D721Med (cell line): ENCODE results near the gene DNAJC15.
"Not testable (repeated sequence)": the region's sequence is repeated elsewhere in the genome, so short reads cannot be mapped to it uniquely, and the experiment has no call there.

Source experiments
- DNase-seq: peaks from one replicate; pipeline ENCODE4 v3.0.0; 2011; ENCODE audit warnings: low spot score; ENCODE audit not compliant: insufficient read length
- FAIRE-seq: peaks from 2 replicates; lab custom pipeline; 2011; peaks lifted over from hg19 to GRCh38; lab: Jason Lieb, UNC
- CTCF ChIP-seq: IDR thresholded peaks from 2 replicates; pipeline ENCODE4 v1.5.1; 2012; ENCODE audit warnings: mild to moderate bottlenecking, control low read depth; ENCODE audit not compliant: insufficient read depth; ENCODE audit errors: missing control alignments

The DNAJC15 gene

DNA sequence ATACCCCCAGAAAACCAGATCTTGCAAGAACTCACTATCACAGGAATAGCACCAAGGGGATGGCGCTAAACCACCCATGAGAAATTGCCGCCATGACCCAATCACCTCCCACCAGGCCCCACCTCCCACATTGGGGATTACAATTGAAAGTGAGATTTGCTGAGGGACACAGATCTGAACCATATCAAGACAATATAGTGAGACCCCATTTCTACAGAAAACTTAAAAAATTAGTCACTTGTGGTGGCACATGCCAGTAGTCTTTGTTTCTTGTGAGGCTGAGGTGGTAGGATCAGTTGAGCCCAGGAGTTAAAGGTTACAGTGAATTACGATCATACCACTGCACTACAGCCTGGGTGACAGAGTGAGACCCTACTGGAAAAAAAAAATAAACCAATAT, 9.7 kb downstream of the DNAJC15 start:
- no peak for DNase-seq
- no peak for FAIRE-seq
- TF ChIP-seq CTCF, result no peak

GRCh38 chr13:43036351-43037250, 13.2 kb downstream of the DNAJC15 start:
- TF ChIP-seq CTCF, result no peak
- FAIRE-seq, result no peak
- no peak for DNase-seq

DNA sequence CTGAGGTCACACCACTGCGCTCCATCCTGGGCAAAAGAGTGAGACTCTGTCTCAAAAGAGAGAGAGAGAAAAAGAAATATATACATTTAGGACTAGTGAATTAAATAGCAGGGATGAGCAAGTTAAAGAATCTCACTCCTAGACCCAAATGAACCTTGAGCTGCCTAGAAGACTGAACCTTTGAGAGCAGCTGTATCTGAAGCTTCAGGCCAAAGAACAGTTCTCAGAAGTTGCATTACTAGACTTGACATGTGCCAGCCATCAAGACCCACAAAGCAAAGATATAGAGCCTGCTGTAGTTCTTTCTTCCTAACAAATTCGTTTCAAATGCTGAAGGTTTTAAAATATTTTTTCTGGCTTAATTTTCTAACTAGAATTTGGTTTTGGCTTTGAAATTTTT, 16.6 kb downstream of the DNAJC15 start:
- DNase-seq (no peak), FAIRE-seq (no peak)
- TF ChIP-seq CTCF, result no peak

- FAIRE-seq, DNase-seq: not testable (repeated sequence)
Measured at GRCh38 chr13:43040581-43041368, 17.4 kb downstream of the DNAJC15 start.

DNA sequence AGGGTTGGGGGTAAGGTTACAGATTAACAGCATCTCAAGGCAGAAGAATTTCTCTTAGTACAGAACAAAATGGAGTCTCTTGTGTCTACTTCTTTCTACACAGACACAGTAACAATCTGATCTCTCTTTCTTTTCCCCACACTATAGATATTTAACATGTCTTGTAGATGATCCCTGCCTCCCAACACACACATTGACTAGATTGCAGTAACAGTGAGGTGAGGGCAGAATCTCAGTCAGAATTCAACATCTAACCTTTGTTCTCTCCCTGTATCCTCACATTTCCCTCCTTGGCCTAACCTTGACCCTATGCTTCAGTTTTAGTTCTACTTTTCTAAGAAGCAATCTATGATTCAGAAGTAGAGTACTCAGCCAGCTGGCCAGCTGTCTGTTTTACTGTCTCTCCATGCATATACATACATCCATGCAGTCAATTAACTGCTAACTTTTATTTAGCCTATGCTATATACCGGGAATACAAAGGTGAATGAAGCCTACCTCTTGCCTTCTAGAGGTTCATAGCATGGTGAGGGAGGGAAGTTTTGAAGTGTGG, 18.1 kb downstream of the DNAJC15 start:
- DNase-seq, result no peak
- TF ChIP-seq CTCF, result no peak
- FAIRE-seq, result no peak

- no peak for DNase-seq
- TF ChIP-seq CTCF, result no peak
- no peak for FAIRE-seq
Measured at GRCh38 chr13:43042410-43042921, 19.1 kb downstream of the DNAJC15 start.

GRCh38 chr13:43044720-43045301, 21.4 kb downstream of the DNAJC15 start:
- TF ChIP-seq CTCF, result no peak
- no peak for FAIRE-seq
- DNase-seq, result no peak

DNA sequence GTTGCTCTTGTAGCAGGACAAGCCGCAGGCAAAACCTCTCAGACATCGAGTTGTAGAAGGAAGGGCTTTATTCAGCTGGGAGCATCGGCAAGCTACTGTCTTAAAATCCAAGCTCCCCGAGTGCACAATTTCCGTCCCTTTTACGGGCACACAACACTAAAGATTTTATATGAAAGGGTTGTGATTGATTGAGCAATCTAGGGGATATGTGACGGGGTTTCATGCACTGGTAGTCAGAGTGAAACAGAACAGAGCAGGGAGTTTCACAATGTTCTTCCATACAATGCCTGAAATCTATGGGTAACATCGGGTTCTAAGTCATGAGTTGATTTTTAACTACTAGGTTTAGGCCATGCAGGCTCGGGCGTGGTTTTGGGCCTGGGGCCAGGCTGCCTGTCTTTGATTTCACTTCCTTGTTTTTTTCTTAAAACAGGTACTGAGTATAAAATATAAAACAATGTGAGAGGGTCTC, 22.0 kb downstream of the DNAJC15 start:
- not testable (repeated sequence) for FAIRE-seq, DNase-seq
